Ammon's horn (tissue), 1 donor: ENCODE data around the gene SETD1A.
A peak's percentile ranks its signal among the peaks of the same experiment; 100 is the strongest.
"Not testable (repeated sequence)": the region's sequence is repeated elsewhere in the genome, so short reads cannot be mapped to it uniquely, and the experiment has no call there.

Experiments used
- DNase-seq: peaks from one replicate; pipeline ENCODE4 v3.0.0-alpha.2; 2016; ENCODE audit warnings: low spot score

The SETD1A gene

GRCh38 chr16:30998852-30999761 lies 41.6 kb downstream of the SETD1A start:
- no peak for DNase-seq

GRCh38 chr16:31000671-31001382 lies 43.3 kb downstream of the SETD1A start:
- DNase-seq: no peak

- no peak for DNase-seq
Measured at GRCh38 chr16:31001507-31002249, 44.1 kb downstream of the SETD1A start.

- DNase-seq: no peak
Measured at GRCh38 chr16:31002250-31002700, 44.7 kb downstream of the SETD1A start.

GRCh38 chr16:31002862-31003341 lies 45.3 kb downstream of the SETD1A start:
- no peak for DNase-seq

GRCh38 chr16:31003744-31004143 lies 46.2 kb downstream of the SETD1A start:
- DNase-seq: no peak

- no peak for DNase-seq
Measured at GRCh38 chr16:31004658-31005057, 47.1 kb downstream of the SETD1A start.

- DNase-seq: no peak
Measured at GRCh38 chr16:31005350-31006085, 48.0 kb downstream of the SETD1A start.

- no peak for DNase-seq
Measured at GRCh38 chr16:31006086-31006385, 48.5 kb downstream of the SETD1A start.

- no peak for DNase-seq
Measured at GRCh38 chr16:31006589-31006988, 49.0 kb downstream of the SETD1A start.

GRCh38 chr16:31007684-31008083 lies 50.1 kb downstream of the SETD1A start:
- DNase-seq: no peak

- DNase-seq: no peak
Measured at GRCh38 chr16:31008149-31008548, 50.6 kb downstream of the SETD1A start.

GRCh38 chr16:31008551-31008950 lies 51.0 kb downstream of the SETD1A start:
- no peak for DNase-seq

- DNase-seq: no peak
Measured at GRCh38 chr16:31009120-31009519, 51.6 kb downstream of the SETD1A start.

- DNase-seq: no peak
Measured at GRCh38 chr16:31009894-31010584, 52.5 kb downstream of the SETD1A start.

- peak; percentile 67 for DNase-seq
Measured at GRCh38 chr16:31010585-31011325, 53.2 kb downstream of the SETD1A start, which contains the start of gene STX1B. Gene STX1B, minus strand, starts transcription at chr16:31010638. Its CDS starts 242 bp downstream, at chr16:31010396.

- not testable (repeated sequence) for DNase-seq
Measured at GRCh38 chr16:31011815-31012214, 54.3 kb downstream of the SETD1A start.

GRCh38 chr16:31013292-31013691 lies 55.7 kb downstream of the SETD1A start:
- DNase-seq: not testable (repeated sequence)

GRCh38 chr16:31016018-31016417 lies 58.5 kb downstream of the SETD1A start:
- no peak for DNase-seq

GRCh38 chr16:31017756-31018155 lies 60.2 kb downstream of the SETD1A start:
- not testable (repeated sequence) for DNase-seq
